GM12892 (cell line): ENCODE data around the gene RASA3.

Experiments used
- POLR2A ChIP-seq: IDR thresholded peaks from 2 replicates; pipeline ENCODE4 v1.6.1; 2011; ENCODE audit warnings: low read depth, low read length, control low read depth
- POLR2AphosphoS5 ChIP-seq: IDR thresholded peaks from 2 replicates; pipeline ENCODE4 v1.6.1; 2011; ENCODE audit warnings: low read depth, low read length, control low read depth
- TAF1 ChIP-seq: IDR thresholded peaks from 2 replicates; pipeline ENCODE4 v1.6.1; 2011; ENCODE audit warnings: low read depth, mild to moderate bottlenecking, control low read depth, low read length, borderline replicate concordance

DNA sequence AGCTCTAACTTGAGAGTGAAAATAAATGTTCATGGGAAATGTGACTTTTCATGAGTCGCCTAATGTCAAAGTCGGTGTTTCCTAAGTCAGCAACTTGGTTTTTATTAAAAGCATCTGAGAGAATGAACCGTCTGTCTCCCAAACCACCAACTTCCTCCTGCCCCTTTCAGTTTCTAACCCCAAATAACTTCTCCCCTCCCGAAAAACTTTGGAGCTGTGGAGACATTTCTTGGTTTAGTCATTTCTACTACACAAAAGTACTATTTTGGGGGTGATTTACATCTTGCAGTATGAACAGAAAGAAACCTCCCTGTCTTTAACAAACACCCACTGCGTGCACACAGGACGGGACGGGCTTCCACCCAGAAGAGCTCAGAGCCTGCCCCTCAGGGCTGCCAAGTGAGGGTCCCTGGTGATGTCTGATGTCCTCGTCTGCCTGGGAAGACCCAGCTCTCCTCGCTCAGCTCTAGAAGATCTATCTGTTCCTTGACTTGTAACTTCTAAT lies 65.0 kb downstream of the RASA3 start:
- peak; percentile 36; the same call in 1 of the 2 replicates for TF ChIP-seq POLR2A
- no peak; the same call in 1 of the 2 replicates for TF ChIP-seq POLR2AphosphoS5
- TF ChIP-seq TAF1, result no peak
